ENCODE results near the gene RHOBTB1.
"Not testable (repeated sequence)": the region's sequence is repeated elsewhere in the genome, so short reads cannot be mapped to it uniquely, and the experiment has no call there.

RHOBTB1 gene

GRCh38 chr10:60977161-60978122 lies 33.5 kb upstream of the RHOBTB1 start:
- H3K27me3 ChIP-seq (ENCODE audit: control insufficient read depth, insufficient read depth, low read length) = no peaks in the 10 kb centered on the region
- H3K4me1 ChIP-seq (ENCODE audit: control insufficient read depth, insufficient read depth, low read length) = no peaks in the 10 kb centered on the region
- H3K9me3 ChIP-seq (ENCODE audit: control insufficient read depth, insufficient read depth, low read depth, low read length) = no peaks in the 10 kb centered on the region
- H3K36me3 ChIP-seq (ENCODE audit: control insufficient read depth, insufficient read depth, low read length) = no peaks in the 10 kb centered on the region
- no peak overlapping the region for H3K27ac ChIP-seq (ENCODE audit: low read depth, low read length)
- no peak overlapping the region for H3K9ac ChIP-seq (ENCODE audit: low read length)
- no peak overlapping the region for H3K4me3 ChIP-seq (ENCODE audit: low read depth, low read length)

- Histone ChIP-seq H3K4me3 (ENCODE audit: low read depth, low read length) (no peak overlapping the region), H3K9me3 (ENCODE audit: control insufficient read depth, insufficient read depth, low read depth, low read length) (no peaks in the 10 kb centered on the region), H3K36me3 (ENCODE audit: control insufficient read depth, insufficient read depth, low read length) (no peaks in the 10 kb centered on the region), H3K27ac (ENCODE audit: low read depth, low read length) (no peak overlapping the region), H3K9ac (ENCODE audit: low read length) (no peak overlapping the region), H3K4me1 (ENCODE audit: control insufficient read depth, insufficient read depth, low read length) (no peaks in the 10 kb centered on the region), H3K27me3 (ENCODE audit: control insufficient read depth, insufficient read depth, low read length) (no peaks in the 10 kb centered on the region)
Observed at GRCh38 chr10:60976687-60977086, 32.7 kb upstream of the RHOBTB1 start.

GRCh38 chr10:60975716-60976115 lies 31.7 kb upstream of the RHOBTB1 start:
- Histone ChIP-seq H3K27ac (ENCODE audit: low read depth, low read length) (no peak overlapping the region), H3K4me3 (ENCODE audit: low read depth, low read length) (no peak overlapping the region), H3K36me3 (ENCODE audit: control insufficient read depth, insufficient read depth, low read length) (no peaks in the 10 kb centered on the region), H3K9ac (ENCODE audit: low read length) (no peak overlapping the region), H3K9me3 (ENCODE audit: control insufficient read depth, insufficient read depth, low read depth, low read length) (no peaks in the 10 kb centered on the region), H3K27me3 (ENCODE audit: control insufficient read depth, insufficient read depth, low read length) (no peaks in the 10 kb centered on the region), H3K4me1 (ENCODE audit: control insufficient read depth, insufficient read depth, low read length) (no peaks in the 10 kb centered on the region)

- Histone ChIP-seq H3K4me3 (ENCODE audit: low read depth, low read length) (no peak overlapping the region), H3K4me1 (ENCODE audit: control insufficient read depth, insufficient read depth, low read length) (no peaks in the 10 kb centered on the region), H3K9ac (ENCODE audit: low read length) (no peak overlapping the region), H3K27me3 (ENCODE audit: control insufficient read depth, insufficient read depth, low read length) (no peaks in the 10 kb centered on the region), H3K36me3 (ENCODE audit: control insufficient read depth, insufficient read depth, low read length) (no peaks in the 10 kb centered on the region), H3K27ac (ENCODE audit: low read depth, low read length) (no peak overlapping the region), H3K9me3 (ENCODE audit: control insufficient read depth, insufficient read depth, low read depth, low read length) (no peaks in the 10 kb centered on the region)
Observed at GRCh38 chr10:60974463-60975149, 30.6 kb upstream of the RHOBTB1 start.

- no peaks in the 10 kb centered on the region for H3K36me3 ChIP-seq (ENCODE audit: control insufficient read depth, insufficient read depth, low read length)
- H3K9ac ChIP-seq (ENCODE audit: low read length) = no peak overlapping the region
- H3K4me3 ChIP-seq (ENCODE audit: low read depth, low read length) = no peak overlapping the region
- no peaks in the 10 kb centered on the region for H3K27me3 ChIP-seq (ENCODE audit: control insufficient read depth, insufficient read depth, low read length)
- no peaks in the 10 kb centered on the region for H3K4me1 ChIP-seq (ENCODE audit: control insufficient read depth, insufficient read depth, low read length)
- no peak overlapping the region for H3K27ac ChIP-seq (ENCODE audit: low read depth, low read length)
- no peaks in the 10 kb centered on the region for H3K9me3 ChIP-seq (ENCODE audit: control insufficient read depth, insufficient read depth, low read depth, low read length)
Observed at GRCh38 chr10:60973086-60973485, 29.1 kb upstream of the RHOBTB1 start.

GRCh38 chr10:60972181-60972580 lies 28.2 kb upstream of the RHOBTB1 start:
- not testable (repeated sequence) for H3K9me3 ChIP-seq (ENCODE audit: control insufficient read depth, insufficient read depth, low read depth, low read length); H3K4me1 ChIP-seq (ENCODE audit: control insufficient read depth, insufficient read depth, low read length); H3K4me3 ChIP-seq (ENCODE audit: low read depth, low read length); H3K27ac ChIP-seq (ENCODE audit: low read depth, low read length); H3K27me3 ChIP-seq (ENCODE audit: control insufficient read depth, insufficient read depth, low read length); H3K36me3 ChIP-seq (ENCODE audit: control insufficient read depth, insufficient read depth, low read length); H3K9ac ChIP-seq (ENCODE audit: low read length)

- Histone ChIP-seq H3K27ac (ENCODE audit: low read depth, low read length) (no peak overlapping the region), H3K9me3 (ENCODE audit: control insufficient read depth, insufficient read depth, low read depth, low read length) (no peaks in the 10 kb centered on the region), H3K27me3 (ENCODE audit: control insufficient read depth, insufficient read depth, low read length) (no peaks in the 10 kb centered on the region)
Observed at GRCh38 chr10:60970526-60970925, 26.5 kb upstream of the RHOBTB1 start.

GRCh38 chr10:60968504-60968903 lies 24.5 kb upstream of the RHOBTB1 start:
- H3K9me3 ChIP-seq (ENCODE audit: control insufficient read depth, insufficient read depth, low read depth, low read length) = no peaks in the 10 kb centered on the region
- H3K27me3 ChIP-seq (ENCODE audit: control insufficient read depth, insufficient read depth, low read length) = no peaks in the 10 kb centered on the region
- no peaks in the 10 kb centered on the region for H3K36me3 ChIP-seq (ENCODE audit: control insufficient read depth, insufficient read depth, low read length)
- H3K9ac ChIP-seq (ENCODE audit: low read length) = no peak overlapping the region
- no peak overlapping the region for H3K4me3 ChIP-seq (ENCODE audit: low read depth, low read length)
- H3K27ac ChIP-seq (ENCODE audit: low read depth, low read length) = no peak overlapping the region
- H3K4me1 ChIP-seq (ENCODE audit: control insufficient read depth, insufficient read depth, low read length) = peaks cover 6% of the 10 kb centered on the region

More at GRCh38 chr10:60970526-60970925, 26.5 kb upstream of the RHOBTB1 start:
- no peaks in the 10 kb centered on the region for H3K4me1 ChIP-seq (ENCODE audit: control insufficient read depth, insufficient read depth, low read length)
- no peak overlapping the region for H3K9ac ChIP-seq (ENCODE audit: low read length)
- H3K36me3 ChIP-seq (ENCODE audit: control insufficient read depth, insufficient read depth, low read length) = no peaks in the 10 kb centered on the region
- H3K4me3 ChIP-seq (ENCODE audit: low read depth, low read length) = no peak overlapping the region

- H3K4me1 ChIP-seq (ENCODE audit: control insufficient read depth, insufficient read depth, low read length) = peaks cover 10% of the 10 kb centered on the region
- H3K27ac ChIP-seq (ENCODE audit: low read depth, low read length) = no peak overlapping the region
- H3K27me3 ChIP-seq (ENCODE audit: control insufficient read depth, insufficient read depth, low read length) = no peaks in the 10 kb centered on the region
- no peak overlapping the region for H3K4me3 ChIP-seq (ENCODE audit: low read depth, low read length)
- no peaks in the 10 kb centered on the region for H3K9me3 ChIP-seq (ENCODE audit: control insufficient read depth, insufficient read depth, low read depth, low read length)
- H3K9ac ChIP-seq (ENCODE audit: low read length) = no peak overlapping the region
- H3K36me3 ChIP-seq (ENCODE audit: control insufficient read depth, insufficient read depth, low read length) = no peaks in the 10 kb centered on the region
Observed at GRCh38 chr10:60967854-60968484, 24.0 kb upstream of the RHOBTB1 start.

GRCh38 chr10:60967260-60967659 lies 23.3 kb upstream of the RHOBTB1 start:
- no peak overlapping the region for H3K27ac ChIP-seq (ENCODE audit: low read depth, low read length)

GRCh38 chr10:60965696-60966095 lies 21.7 kb upstream of the RHOBTB1 start:
- H3K27ac ChIP-seq (ENCODE audit: low read depth, low read length) = no peak overlapping the region
- H3K36me3 ChIP-seq (ENCODE audit: control insufficient read depth, insufficient read depth, low read length) = no peaks in the 10 kb centered on the region
- H3K4me1 ChIP-seq (ENCODE audit: control insufficient read depth, insufficient read depth, low read length) = peaks cover 10% of the 10 kb centered on the region
- H3K27me3 ChIP-seq (ENCODE audit: control insufficient read depth, insufficient read depth, low read length) = no peaks in the 10 kb centered on the region
- H3K9me3 ChIP-seq (ENCODE audit: control insufficient read depth, insufficient read depth, low read depth, low read length) = no peaks in the 10 kb centered on the region
- H3K9ac ChIP-seq (ENCODE audit: low read length) = no peak overlapping the region
- no peak overlapping the region for H3K4me3 ChIP-seq (ENCODE audit: low read depth, low read length)

More at GRCh38 chr10:60967260-60967659, 23.3 kb upstream of the RHOBTB1 start:
- peaks cover 10% of the 10 kb centered on the region for H3K4me1 ChIP-seq (ENCODE audit: control insufficient read depth, insufficient read depth, low read length)
- no peaks in the 10 kb centered on the region for H3K36me3 ChIP-seq (ENCODE audit: control insufficient read depth, insufficient read depth, low read length)
- no peaks in the 10 kb centered on the region for H3K27me3 ChIP-seq (ENCODE audit: control insufficient read depth, insufficient read depth, low read length)
- no peak overlapping the region for H3K4me3 ChIP-seq (ENCODE audit: low read depth, low read length)
- no peak overlapping the region for H3K9ac ChIP-seq (ENCODE audit: low read length)
- H3K9me3 ChIP-seq (ENCODE audit: control insufficient read depth, insufficient read depth, low read depth, low read length) = no peaks in the 10 kb centered on the region

Measured in HUES6 (cell line).